Natural killer cell treated with Interleukin-12 subunit alpha and Interleukin-12 subunit beta and Interleukin-15 and Interleukin-18, amount 100 ng/mL, for 72 hours (primary cell): ENCODE data around the gene ATP5IF1. TPM values are rescaled to one million over a fixed set of nuclear protein-coding genes. Genes with fewer than 3 reads are reported as not detected.

Experiments
- ATAC-seq, 2 donors: fragments of 150-1000 bp; cut with Tn5 transposase in 1 of 2; sonication (Bioruptor Pico), chemical (Tn5 transposase) in 1 of 2; 2 replicates each; pipeline ENCODE4 v1.10.0; 2021
- DNase-seq: peaks from one replicate; pipeline ENCODE4 v3.0.0; 2022; ENCODE audit warnings: low spot score
- H3K27ac Mint-ChIP-seq, 2 donors: 1 replicate in 1 of 2; 2 replicates in 1 of 2; pipeline ENCODE4 v1.8.0; 2022; ENCODE audit warnings: mixed read lengths in 2 of 2, mild to moderate bottlenecking in 1 of 2, moderate library complexity in 1 of 2
- H3K27me3 Mint-ChIP-seq, 2 donors: 1 replicate in 1 of 2; 2 replicates in 1 of 2; pipeline ENCODE4 v1.8.0; 2022; ENCODE audit warnings: mixed read lengths in 2 of 2
- H3K36me3 Mint-ChIP-seq: one replicate; pipeline ENCODE4 v1.8.0; 2022; ENCODE audit warnings: mixed read lengths
- H3K4me1 Mint-ChIP-seq, 2 donors: 1 replicate in 1 of 2; 2 replicates in 1 of 2; pipeline ENCODE4 v1.8.0; 2022; ENCODE audit warnings: low read depth in 2 of 2, mixed read lengths in 2 of 2, mild to moderate bottlenecking in 1 of 2
- H3K4me3 Mint-ChIP-seq: one replicate; pipeline ENCODE4 v1.8.0; 2022; ENCODE audit warnings: mixed read lengths
- H3K9me3 Mint-ChIP-seq: 2 replicates; pipeline ENCODE4 v1.8.0; 2022; ENCODE audit warnings: mixed read lengths
- total RNA-seq, 2 donors: library from RNA; stranded (reverse); gene quantifications; one replicate each; pipeline ENCODE4 v1.2.3, GENCODE V29; 2022

ATP5IF1 gene
- total RNA-seq, 2 donors from 2014 or later: 112 to 125 TPM

- Mint-ChIP-seq H3K9me3 (no peaks in the 10 kb centered on the region), H3K36me3 (no peaks in the 10 kb centered on the region), H3K27ac (peak overlapping the region; percentile 90 to 94), H3K4me1 (peaks cover 49 to 54% of the 10 kb centered on the region in 2 donors), H3K27me3 (no peaks in the 10 kb centered on the region), H3K4me3 (peak overlapping the region; percentile 90)
- peak; percentile 67 for DNase-seq
- peak; percentile 13 to 25 for ATAC-seq
These were observed 10.5 kb downstream of the ATP5IF1 start for GRCh38 chr1:28246427-28246832.

GRCh38 chr1:28247612-28248272, 11.8 kb downstream of the ATP5IF1 start:
- DNase-seq: no peak
- ATAC-seq: no peak
- Mint-ChIP-seq H3K27me3 (no peaks in the 10 kb centered on the region), H3K27ac (peak overlapping the region; percentile 90 to 94), H3K4me3 (peak overlapping the region; percentile 90), H3K9me3 (no peaks in the 10 kb centered on the region), H3K36me3 (no peaks in the 10 kb centered on the region), H3K4me1 (peaks cover 49 to 54% of the 10 kb centered on the region in 2 donors)

- H3K36me3 Mint-ChIP-seq: no peaks in the 10 kb centered on the region
- peak; percentile 83 for DNase-seq
- no peaks in the 10 kb centered on the region for H3K27me3 Mint-ChIP-seq
- no peaks in the 10 kb centered on the region for H3K9me3 Mint-ChIP-seq
- H3K4me1 Mint-ChIP-seq: peaks cover 46 to 54% of the 10 kb centered on the region in 2 donors
- peak in 1 of 2 donors; percentile 28 for ATAC-seq
- H3K4me3 Mint-ChIP-seq: peak overlapping the region; percentile 90
- peak overlapping the region; percentile 90 to 94 for H3K27ac Mint-ChIP-seq
These were observed 12.5 kb downstream of the ATP5IF1 start for GRCh38 chr1:28248273-28249012.

GRCh38 chr1:28249013-28249865, 13.3 kb downstream of the ATP5IF1 start:
- Mint-ChIP-seq H3K27ac (peak overlapping the region; percentile 90 to 94), H3K4me3 (peak overlapping the region; percentile 90), H3K36me3 (no peaks in the 10 kb centered on the region), H3K27me3 (no peaks in the 10 kb centered on the region), H3K9me3 (no peaks in the 10 kb centered on the region), H3K4me1 (peaks cover 39 to 46% of the 10 kb centered on the region in 2 donors)
- no peak for ATAC-seq
- no peak for DNase-seq

GRCh38 chr1:28249866-28250295, 14.0 kb downstream of the ATP5IF1 start:
- no peaks in the 10 kb centered on the region for H3K9me3 Mint-ChIP-seq
- peaks cover 35 to 42% of the 10 kb centered on the region in 2 donors for H3K4me1 Mint-ChIP-seq
- H3K4me3 Mint-ChIP-seq: peak overlapping the region; percentile 90
- H3K27me3 Mint-ChIP-seq: no peaks in the 10 kb centered on the region
- ATAC-seq (no peak), DNase-seq (no peak)
- H3K27ac Mint-ChIP-seq: peak overlapping the region; percentile 90 to 94
- H3K36me3 Mint-ChIP-seq: no peaks in the 10 kb centered on the region

GRCh38 chr1:28256197-28256827, 20.4 kb downstream of the ATP5IF1 start:
- peak overlapping the region; percentile 64 for H3K4me3 Mint-ChIP-seq

GRCh38 chr1:28257736-28258135, 21.8 kb downstream of the ATP5IF1 start:
- Mint-ChIP-seq H3K27me3 (no peaks in the 10 kb centered on the region), H3K4me1 (peaks cover 30 to 31% of the 10 kb centered on the region in 2 donors), H3K27ac (peak overlapping the region; percentile 89 to 97), H3K4me3 (peak overlapping the region; percentile 79), H3K36me3 (no peaks in the 10 kb centered on the region), H3K9me3 (no peaks in the 10 kb centered on the region)
- ATAC-seq (no peak), DNase-seq (no peak)

More at GRCh38 chr1:28256197-28256827, 20.4 kb downstream of the ATP5IF1 start:
- Mint-ChIP-seq H3K4me1 (peaks cover 28 to 29% of the 10 kb centered on the region in 2 donors), H3K27me3 (no peaks in the 10 kb centered on the region), H3K27ac (peak overlapping the region; percentile 38 to 54), H3K36me3 (no peaks in the 10 kb centered on the region), H3K9me3 (no peaks in the 10 kb centered on the region)
- DNase-seq: no peak
- ATAC-seq: no peak

GRCh38 chr1:28258628-28259251, 22.8 kb downstream of the ATP5IF1 start:
- Mint-ChIP-seq H3K36me3 (no peaks in the 10 kb centered on the region), H3K4me3 (peak overlapping the region; percentile 79), H3K4me1 (peaks cover 31 to 34% of the 10 kb centered on the region in 2 donors), H3K27me3 (no peaks in the 10 kb centered on the region), H3K27ac (peak overlapping the region; percentile 89 to 97), H3K9me3 (no peaks in the 10 kb centered on the region)
- ATAC-seq (no peak), DNase-seq (no peak)

- peak; percentile 98 for ATAC-seq
- peak within 1 kb of the TSS; percentile 89 to 97 for H3K27ac Mint-ChIP-seq
- H3K4me3 Mint-ChIP-seq: peak within 1 kb of the TSS; percentile 79
- H3K36me3 Mint-ChIP-seq: no peaks in the 10 kb centered on the region
- no peaks in the 10 kb centered on the region for H3K9me3 Mint-ChIP-seq
- no peaks in the 10 kb centered on the region for H3K27me3 Mint-ChIP-seq
- peaks cover 31 to 34% of the 10 kb centered on the region in 2 donors for H3K4me1 Mint-ChIP-seq
- peak; percentile 100 for DNase-seq
These were observed 23.5 kb downstream of the ATP5IF1 start, which contains the start of gene SESN2 for GRCh38 chr1:28259252-28259933. Gene SESN2 (plus strand): TSS chr1:28259518. CDS start chr1:28259848, 330 bp downstream.

GRCh38 chr1:28259934-28260802, 24.2 kb downstream of the ATP5IF1 start:
- Mint-ChIP-seq H3K4me3 (peak overlapping the region; percentile 79), H3K9me3 (no peaks in the 10 kb centered on the region), H3K27me3 (no peaks in the 10 kb centered on the region), H3K4me1 (peaks cover 31 to 34% of the 10 kb centered on the region in 2 donors), H3K27ac (peak overlapping the region; percentile 26 to 89), H3K36me3 (no peaks in the 10 kb centered on the region)
- DNase-seq (no peak), ATAC-seq (no peak)

- Mint-ChIP-seq H3K27me3 (no peaks in the 10 kb centered on the region), H3K9me3 (no peaks in the 10 kb centered on the region), H3K27ac (peak overlapping the region; percentile 26 to 51), H3K4me1 (peaks cover 33 to 37% of the 10 kb centered on the region in 2 donors), H3K4me3 (peak overlapping the region; percentile 79), H3K36me3 (no peaks in the 10 kb centered on the region)
- DNase-seq (no peak), ATAC-seq (no peak)
These were observed 24.9 kb downstream of the ATP5IF1 start for GRCh38 chr1:28260803-28261174.
